Muscle of leg (tissue), 11 donors: ENCODE data around the gene EYS. TPM values are rescaled to one million over a fixed set of nuclear protein-coding genes. Genes with fewer than 3 reads are reported as not detected.
"Not testable (repeated sequence)": the region's sequence is repeated elsewhere in the genome, so short reads cannot be mapped to it uniquely, and the experiment has no call there.

ENCODE experiments used
- DNase-seq: peaks from one replicate; pipeline ENCODE4 v3.0.0; 2013
- H3K27ac ChIP-seq: one replicate; pipeline ENCODE4 v1.5.1; 2013; ENCODE audit warnings: mild to moderate bottlenecking, low read length, control low read depth
- H3K27me3 ChIP-seq: one replicate; pipeline ENCODE4 v1.6.1; 2013; ENCODE audit warnings: low read length; ENCODE audit not compliant: control insufficient read depth, insufficient read depth
- H3K36me3 ChIP-seq: one replicate; pipeline ENCODE4 v1.6.1; 2013; ENCODE audit warnings: low read length; ENCODE audit not compliant: control insufficient read depth, insufficient read depth
- H3K4me1 ChIP-seq: one replicate; pipeline ENCODE4 v1.6.1; 2013; ENCODE audit warnings: low read length; ENCODE audit not compliant: control insufficient read depth, insufficient read depth
- H3K4me3 ChIP-seq: one replicate; pipeline ENCODE4 v1.5.1; 2013; ENCODE audit warnings: low read length, control low read depth
- H3K9me3 ChIP-seq: replicated peaks from 2 replicates; pipeline ENCODE4 v1.6.1; 2013; ENCODE audit warnings: low read depth, low read length; ENCODE audit not compliant: control insufficient read depth
- WGBS: methylation state at CpG from one replicate; pipeline ENCODE4 v1.1.5; 2013; ENCODE audit warnings: missing lambda C conversion rate; ENCODE audit not compliant: insufficient coverage; 5-methylcytosine and 5-hydroxymethylcytosine counted together
- polyA plus RNA-seq, 8 donors: library from polyadenylated mRNA; unstranded; fragments of 120-200 nt; gene quantifications; one replicate each; pipeline versions ENCODE4 v1.2.1 to v1.2.3, GENCODE V29; 2013; ENCODE audit warnings: inconsistent platforms in 1 of 8, low replicate concordance in 1 of 8; ENCODE audit not compliant: insufficient read length in 8 of 8, insufficient read depth in 1 of 8
- total RNA-seq: library from RNA; stranded (reverse); fragments of 120-200 nt; gene quantifications from one replicate; pipeline ENCODE4 v1.2.4, GENCODE V29; 2013

The EYS gene
- total and polyA plus RNA-seq, 9 donors: 0.24 to 1.1 (median 0.66) TPM

DNA sequence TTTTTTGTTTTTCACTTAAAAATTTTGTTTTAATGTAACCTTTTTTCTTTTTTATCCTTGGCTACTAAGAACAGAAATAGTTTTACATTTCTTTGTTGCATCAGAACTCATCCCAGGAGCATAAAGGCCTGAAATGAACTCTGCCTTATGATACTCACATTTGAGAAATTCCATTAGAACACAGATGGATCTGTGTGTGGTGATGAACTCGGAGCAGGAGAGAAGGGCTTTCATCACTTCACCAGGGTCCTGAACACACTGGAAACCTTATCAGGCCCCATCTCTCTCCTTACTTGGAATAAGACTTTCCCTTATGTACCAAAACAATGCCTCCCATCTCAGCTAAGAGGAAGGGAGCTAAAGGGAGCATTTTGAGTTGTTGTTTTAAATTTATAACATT is 1932.1 kb downstream of the EYS start:
- peak; percentile 8 for DNase-seq
- WGBS: no CpG with 5 or more reads among the region's 1 CpG

GRCh38 chr6:63773200-63773599 is 1933.8 kb downstream of the EYS start:
- no peaks in the 10 kb centered on the region for H3K27me3 ChIP-seq
- H3K9me3 ChIP-seq: no peaks in the 10 kb centered on the region
- no peak overlapping the region for H3K27ac ChIP-seq
- DNase-seq: no peak
- no peaks in the 10 kb centered on the region for H3K4me1 ChIP-seq
- no peaks in the 10 kb centered on the region for H3K36me3 ChIP-seq
- 74% methylated on average over 2 of the region's 2 CpGs for WGBS
- no peak overlapping the region for H3K4me3 ChIP-seq

More for the DNA sequence above, 1932.1 kb downstream of the EYS start:
- Histone ChIP-seq H3K27ac (no peak overlapping the region), H3K27me3 (no peaks in the 10 kb centered on the region), H3K4me3 (no peak overlapping the region), H3K9me3 (no peaks in the 10 kb centered on the region), H3K36me3 (no peaks in the 10 kb centered on the region), H3K4me1 (no peaks in the 10 kb centered on the region)

- no peaks in the 10 kb centered on the region for H3K27me3 ChIP-seq
- no peaks in the 10 kb centered on the region for H3K36me3 ChIP-seq
- H3K4me1 ChIP-seq: no peaks in the 10 kb centered on the region
- peaks cover 2% of the 10 kb centered on the region for H3K9me3 ChIP-seq
- 83% methylated on average over 2 of the region's 2 CpGs for WGBS
- H3K4me3 ChIP-seq: no peak overlapping the region
- DNase-seq: no peak
- no peak overlapping the region for H3K27ac ChIP-seq
These were observed 1941.2 kb downstream of the EYS start for GRCh38 chr6:63765828-63766227.

GRCh38 chr6:63764318-63764916 is 1942.6 kb downstream of the EYS start:
- peak; percentile 63 for DNase-seq
- Histone ChIP-seq H3K4me1 (no peaks in the 10 kb centered on the region), H3K36me3 (no peaks in the 10 kb centered on the region), H3K27me3 (no peaks in the 10 kb centered on the region), H3K27ac (no peak overlapping the region), H3K4me3 (no peak overlapping the region), H3K9me3 (peaks cover 2% of the 10 kb centered on the region)
- no CpG with 5 or more reads among the region's 4 CpGs for WGBS

DNA sequence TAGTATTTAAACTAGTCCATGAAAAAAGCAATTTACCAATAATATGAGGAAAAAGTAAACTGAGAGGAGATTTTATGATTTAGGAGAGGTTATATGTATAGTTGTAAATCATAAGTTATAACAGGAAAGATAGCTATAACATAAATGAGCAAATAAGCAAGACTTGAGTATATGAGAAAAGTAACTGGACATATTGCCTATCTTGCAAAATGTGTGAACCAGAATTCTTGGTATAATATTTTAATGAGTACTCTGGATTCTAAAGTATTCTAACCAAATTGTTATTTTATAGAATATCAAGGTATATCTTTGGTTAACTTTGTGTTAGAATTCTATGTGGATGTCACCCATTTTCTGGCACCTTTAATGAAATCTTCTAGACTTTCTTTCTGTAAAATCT is 1946.8 kb downstream of the EYS start:
- Histone ChIP-seq H3K36me3 (no peaks in the 10 kb centered on the region), H3K9me3 (peaks cover 3% of the 10 kb centered on the region), H3K4me3 (no peak overlapping the region)

DNA sequence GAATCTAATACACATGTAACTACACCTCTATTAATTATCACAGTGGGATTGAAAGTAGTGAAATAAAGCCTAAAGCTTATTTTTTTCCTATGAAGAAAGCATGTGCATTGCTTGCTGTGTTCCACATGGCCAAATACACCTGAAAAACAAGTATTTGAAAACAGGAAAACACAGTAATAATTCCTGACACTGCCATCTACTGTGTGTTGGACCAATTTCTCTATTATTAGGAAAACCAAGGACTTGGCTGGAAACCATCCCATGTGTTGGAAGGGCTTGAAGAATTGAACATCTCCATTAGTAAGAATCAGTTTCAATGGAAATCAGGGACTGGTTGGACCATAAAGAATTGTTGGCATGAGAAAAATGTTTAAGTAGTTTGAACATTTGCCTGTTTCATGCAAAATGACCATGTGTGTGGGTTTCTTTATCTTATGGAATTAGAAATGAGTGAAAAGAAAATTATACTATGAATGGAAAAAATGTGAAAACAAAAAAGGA is 1947.4 kb downstream of the EYS start:
- no peaks in the 10 kb centered on the region for H3K36me3 ChIP-seq
- peak; percentile 7 for DNase-seq
- no peak overlapping the region for H3K4me3 ChIP-seq
- peaks cover 3% of the 10 kb centered on the region for H3K9me3 ChIP-seq
- no peak overlapping the region for H3K27ac ChIP-seq
- no peaks in the 10 kb centered on the region for H3K27me3 ChIP-seq
- H3K4me1 ChIP-seq: no peaks in the 10 kb centered on the region

More for the DNA sequence above, 1946.8 kb downstream of the EYS start:
- H3K27ac ChIP-seq: no peak overlapping the region
- DNase-seq: no peak
- H3K27me3 ChIP-seq: no peaks in the 10 kb centered on the region
- H3K4me1 ChIP-seq: no peaks in the 10 kb centered on the region

GRCh38 chr6:63757826-63758225 is 1949.2 kb downstream of the EYS start:
- no peaks in the 10 kb centered on the region for H3K27me3 ChIP-seq
- no peak overlapping the region for H3K4me3 ChIP-seq
- H3K4me1 ChIP-seq: no peaks in the 10 kb centered on the region
- DNase-seq: no peak
- no CpG with 5 or more reads among the region's 1 CpG for WGBS
- H3K36me3 ChIP-seq: no peaks in the 10 kb centered on the region
- peaks cover 3% of the 10 kb centered on the region for H3K9me3 ChIP-seq
- H3K27ac ChIP-seq: no peak overlapping the region

DNA sequence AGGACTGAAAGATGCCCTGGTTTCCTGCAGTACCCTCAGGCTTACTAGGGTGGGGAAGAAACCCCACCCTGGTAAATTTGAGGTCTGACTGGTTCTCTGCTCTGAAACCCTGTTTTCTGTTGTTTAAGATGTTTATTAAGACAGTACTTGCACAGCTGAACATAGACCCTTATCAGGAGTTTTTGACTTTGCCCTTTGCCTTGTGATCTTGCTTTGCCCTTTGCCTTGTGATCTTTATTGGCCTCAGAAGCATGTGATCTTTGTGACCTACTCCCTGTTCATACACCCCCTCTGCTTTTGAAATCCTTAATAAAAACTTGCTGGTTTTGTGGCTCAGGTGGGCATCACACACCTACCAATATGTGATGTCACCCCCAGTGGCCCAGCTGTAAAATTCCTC is 1949.8 kb downstream of the EYS start:
- not testable (repeated sequence) for H3K4me3 ChIP-seq, H3K27ac ChIP-seq, H3K9me3 ChIP-seq, H3K4me1 ChIP-seq, H3K27me3 ChIP-seq, H3K36me3 ChIP-seq, DNase-seq

DNA sequence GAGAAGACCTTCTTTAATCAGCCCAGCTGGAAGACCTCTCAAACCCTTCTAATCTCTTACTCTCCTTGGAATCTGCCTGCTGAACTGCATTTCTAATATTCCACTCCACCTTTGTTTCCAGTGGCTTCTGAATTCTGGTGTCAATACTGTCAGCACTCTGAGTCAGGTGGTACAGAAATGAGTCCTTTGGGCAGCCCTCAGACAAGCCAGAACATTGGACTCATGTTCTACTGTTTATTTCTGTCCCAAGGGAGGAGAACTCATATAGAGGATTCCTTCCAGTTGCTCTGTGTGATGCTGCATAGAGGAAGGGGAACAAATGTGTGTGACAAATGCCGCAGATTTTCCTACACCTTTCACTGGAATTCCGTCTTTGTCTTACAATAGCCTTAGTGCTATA is 1956.6 kb downstream of the EYS start:
- H3K27me3 ChIP-seq: no peaks in the 10 kb centered on the region
- H3K4me1 ChIP-seq: no peaks in the 10 kb centered on the region
- DNase-seq: no peak
- no peaks in the 10 kb centered on the region for H3K9me3 ChIP-seq
- H3K36me3 ChIP-seq: no peaks in the 10 kb centered on the region
- no peak overlapping the region for H3K4me3 ChIP-seq
- WGBS: no CpG with 5 or more reads among the region's 2 CpGs
- no peak overlapping the region for H3K27ac ChIP-seq

DNA sequence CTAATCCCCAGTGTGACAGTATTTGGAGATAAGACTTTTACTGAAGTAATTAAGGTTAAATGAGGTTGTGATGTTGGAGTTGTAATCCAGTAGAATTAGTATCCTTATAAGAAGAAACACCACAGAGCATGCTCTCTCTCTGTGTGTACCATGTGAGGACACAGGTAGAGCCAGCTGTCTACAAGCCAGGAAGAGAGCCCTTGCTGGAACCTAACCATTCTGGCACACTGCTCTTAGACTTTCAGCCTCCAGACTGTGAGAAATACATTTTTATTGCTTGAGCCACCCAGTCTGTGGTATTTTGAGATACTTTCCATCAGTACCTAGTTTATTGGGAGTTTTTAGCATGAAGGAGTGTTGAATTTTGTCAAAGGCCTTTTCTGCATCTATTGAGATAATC is 1961.2 kb downstream of the EYS start:
- Histone ChIP-seq H3K36me3 (no peaks in the 10 kb centered on the region), H3K9me3 (no peaks in the 10 kb centered on the region), H3K27me3 (no peaks in the 10 kb centered on the region), H3K27ac (no peak overlapping the region), H3K4me3 (no peak overlapping the region), H3K4me1 (no peaks in the 10 kb centered on the region)
- DNase-seq: no peak

DNA sequence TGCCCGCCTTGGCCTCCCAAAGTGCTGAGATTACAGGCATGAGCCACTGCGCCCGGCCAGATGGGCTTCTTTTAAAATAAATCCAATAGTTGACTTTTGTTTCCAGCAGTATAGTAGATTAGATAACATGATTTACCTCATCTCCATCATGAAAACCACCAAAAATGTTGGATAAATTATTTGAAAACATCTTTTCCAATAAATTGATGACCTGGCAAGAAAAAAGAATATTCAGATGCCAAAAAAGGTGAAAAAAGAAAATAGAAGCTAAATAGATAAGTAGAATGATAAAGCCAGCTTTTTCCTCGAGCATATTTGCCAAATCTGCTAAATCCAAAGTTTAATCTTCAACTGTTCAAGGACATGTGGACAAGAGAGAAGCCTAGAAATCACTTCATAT is 1962.2 kb downstream of the EYS start:
- no CpG with 5 or more reads among the region's 4 CpGs for WGBS
- Histone ChIP-seq H3K36me3 (no peaks in the 10 kb centered on the region), H3K27ac (no peak overlapping the region), H3K27me3 (no peaks in the 10 kb centered on the region), H3K9me3 (no peaks in the 10 kb centered on the region), H3K4me3 (no peak overlapping the region), H3K4me1 (no peaks in the 10 kb centered on the region)
- no peak for DNase-seq
